Caco-2 (cell line): ENCODE results near the gene KIF26B. TPM values are rescaled to one million over a fixed set of nuclear protein-coding genes. Genes with fewer than 3 reads are reported as not detected.

Source experiments
- BruUV-seq: library from RNA; stranded (reverse); fragments of 400-500 nt; replicated peaks from 2 replicates; lab custom pipeline; 2021; lab: Mats Ljungman, UMichigan
- CTCF ChIA-PET: fragments of 300-600 bp; sonication (Branson Sonifier 250); formaldehyde crosslinking; loops from one replicate; lab custom pipeline; 2022; ENCODE audit warnings: antibody characterized with exemption; lab: Charles Lee
- POLR2A ChIA-PET: fragments of 300-600 bp; sonication (Branson Sonifier 250); formaldehyde crosslinking; loops from one replicate; lab custom pipeline; 2022; ENCODE audit warnings: antibody characterized with exemption; lab: Charles Lee
- DNase-seq, 2 experiments: peaks; one replicate each; pipeline versions ENCODE4 v3.0.0 to v3.0.0-alpha.2; 2020 to 2022
- H3K27me3 ChIP-seq: replicated peaks from 2 replicates; pipeline ENCODE4 v1.6.0; 2011; ENCODE audit warnings: low read length; ENCODE audit not compliant: control insufficient read depth, insufficient read depth
- H3K36me3 ChIP-seq: 2 replicates; pipeline ENCODE4 v1.5.1; 2011; ENCODE audit warnings: low read length; ENCODE audit not compliant: control insufficient read depth, insufficient read depth
- H3K4me1 ChIP-seq: fragments of 250-450 bp; sonication (Bioruptor Pico); 2 replicates; pipeline ENCODE4 v1.5.1; 2020; ENCODE audit warnings: mild to moderate bottlenecking
- H3K4me3 ChIP-seq: 2 replicates; pipeline ENCODE4 v1.5.1; 2011; ENCODE audit warnings: low read depth, mild to moderate bottlenecking, control low read depth, low read length
- H3K9me3 ChIP-seq: fragments of 250-450 bp; sonication (Bioruptor Pico); 2 replicates; pipeline ENCODE4 v1.5.1; 2020; ENCODE audit warnings: mild to moderate bottlenecking, moderate library complexity
- H3K27ac Mint-ChIP-seq: one replicate; pipeline ENCODE4 v1.8.0; 2022; ENCODE audit warnings: mixed read lengths; ENCODE audit not compliant: unreplicated experiment
- H3K27me3 Mint-ChIP-seq: one replicate; pipeline ENCODE4 v1.8.0; 2022; ENCODE audit warnings: mixed read lengths; ENCODE audit not compliant: insufficient read depth, unreplicated experiment
- H3K36me3 Mint-ChIP-seq: one replicate; pipeline ENCODE4 v1.8.0; 2022; ENCODE audit warnings: mild to moderate bottlenecking, mixed read lengths; ENCODE audit not compliant: insufficient read depth, unreplicated experiment
- H3K4me1 Mint-ChIP-seq: one replicate; pipeline ENCODE4 v1.8.0; 2022; ENCODE audit warnings: low read depth, mixed read lengths; ENCODE audit not compliant: unreplicated experiment
- H3K4me3 Mint-ChIP-seq: one replicate; pipeline ENCODE4 v1.8.0; 2022; ENCODE audit warnings: mild to moderate bottlenecking, moderate library complexity, mixed read lengths; ENCODE audit not compliant: unreplicated experiment
- H3K9me3 Mint-ChIP-seq: one replicate; pipeline ENCODE4 v1.8.0; 2022; ENCODE audit warnings: mixed read lengths; ENCODE audit not compliant: unreplicated experiment
- intact Hi-C: fragments of 100-400 bp; cut with micrococcal nuclease; formaldehyde crosslinking; loops from one replicate; pipeline ENCODE4 v1.10.0; 2022; ENCODE audit not compliant: unreplicated experiment
- total RNA-seq: library from RNA; stranded (reverse); gene quantifications from 2 replicates; pipeline ENCODE4 v1.2.3, GENCODE V29; 2022
- TF ChIP-seq, protein P1 (sequence below), 2 experiments: fragments of 200-600 bp in 1 of 2; IDR thresholded peaks; 1 replicate in 1 of 2; 2 replicates in 1 of 2; pipeline versions ENCODE4 v1.5.1 to v1.8.0; 2011 to 2022; ENCODE audit warnings: antibody characterized with exemption in 1 of 2, control low read depth in 1 of 2, inconsistent platforms in 1 of 2, low read depth in 1 of 2, low read length in 1 of 2, mild to moderate bottlenecking in 1 of 2, moderate library complexity in 1 of 2; ENCODE audit not compliant: insufficient read depth in 1 of 2, severe bottlenecking in 1 of 2, unreplicated experiment in 1 of 2

Gene KIF26B
- total RNA-seq, 1 experiment from 2014 or later, result 4.9 TPM

DNA sequence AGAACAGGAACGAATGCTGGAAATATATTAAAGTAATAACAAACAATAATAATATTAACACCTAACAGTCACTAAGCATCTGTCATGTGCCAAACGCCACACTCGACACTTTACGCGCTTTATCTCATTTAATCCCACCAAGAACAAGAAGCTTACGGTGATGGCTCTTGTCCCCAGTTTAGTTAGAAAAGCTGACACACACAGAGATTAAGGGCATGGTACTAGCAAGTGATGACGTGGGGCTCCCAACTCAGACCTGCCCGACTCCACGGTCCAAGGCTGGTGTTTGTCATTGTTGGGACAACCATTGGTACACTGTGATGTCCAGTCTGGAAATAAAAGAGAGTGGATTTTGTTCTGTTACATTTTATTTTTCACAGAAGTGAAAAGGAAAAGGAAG lies 41.1 kb upstream of the KIF26B start:
- peaks cover 2% of the 10 kb centered on the region for H3K4me1 Mint-ChIP-seq
- H3K4me1 ChIP-seq, result no peaks in the 10 kb centered on the region
- H3K9me3 ChIP-seq, result no peaks in the 10 kb centered on the region
- H3K27me3 ChIP-seq, result no peaks in the 10 kb centered on the region
- no peak overlapping the region for H3K4me3 ChIP-seq
- BruUV-seq, result no TSS peak
- H3K36me3 ChIP-seq, result no peaks in the 10 kb centered on the region
- no peaks in the 10 kb centered on the region for H3K9me3 Mint-ChIP-seq
- TF ChIP-seq, protein P1, sequence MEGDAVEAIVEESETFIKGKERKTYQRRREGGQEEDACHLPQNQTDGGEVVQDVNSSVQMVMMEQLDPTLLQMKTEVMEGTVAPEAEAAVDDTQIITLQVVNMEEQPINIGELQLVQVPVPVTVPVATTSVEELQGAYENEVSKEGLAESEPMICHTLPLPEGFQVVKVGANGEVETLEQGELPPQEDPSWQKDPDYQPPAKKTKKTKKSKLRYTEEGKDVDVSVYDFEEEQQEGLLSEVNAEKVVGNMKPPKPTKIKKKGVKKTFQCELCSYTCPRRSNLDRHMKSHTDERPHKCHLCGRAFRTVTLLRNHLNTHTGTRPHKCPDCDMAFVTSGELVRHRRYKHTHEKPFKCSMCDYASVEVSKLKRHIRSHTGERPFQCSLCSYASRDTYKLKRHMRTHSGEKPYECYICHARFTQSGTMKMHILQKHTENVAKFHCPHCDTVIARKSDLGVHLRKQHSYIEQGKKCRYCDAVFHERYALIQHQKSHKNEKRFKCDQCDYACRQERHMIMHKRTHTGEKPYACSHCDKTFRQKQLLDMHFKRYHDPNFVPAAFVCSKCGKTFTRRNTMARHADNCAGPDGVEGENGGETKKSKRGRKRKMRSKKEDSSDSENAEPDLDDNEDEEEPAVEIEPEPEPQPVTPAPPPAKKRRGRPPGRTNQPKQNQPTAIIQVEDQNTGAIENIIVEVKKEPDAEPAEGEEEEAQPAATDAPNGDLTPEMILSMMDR (IDR thresholded peaks at IDR 0.05; ENCODE audit: insufficient read depth in 1 of 2, low read depth in 1 of 2, low read length in 1 of 2, severe bottlenecking in 1 of 2, unreplicated experiment in 1 of 2), result no peak
- no peaks in the 10 kb centered on the region for H3K27me3 Mint-ChIP-seq
- H3K4me3 Mint-ChIP-seq, result no peak overlapping the region
- no peaks in the 10 kb centered on the region for H3K36me3 Mint-ChIP-seq
- intact Hi-C loops, result no loop called here
- ChIA-PET CTCF (no interaction called here), POLR2A (no interaction called here)
- no peak overlapping the region for H3K27ac Mint-ChIP-seq
- no peak for DNase-seq

DNA sequence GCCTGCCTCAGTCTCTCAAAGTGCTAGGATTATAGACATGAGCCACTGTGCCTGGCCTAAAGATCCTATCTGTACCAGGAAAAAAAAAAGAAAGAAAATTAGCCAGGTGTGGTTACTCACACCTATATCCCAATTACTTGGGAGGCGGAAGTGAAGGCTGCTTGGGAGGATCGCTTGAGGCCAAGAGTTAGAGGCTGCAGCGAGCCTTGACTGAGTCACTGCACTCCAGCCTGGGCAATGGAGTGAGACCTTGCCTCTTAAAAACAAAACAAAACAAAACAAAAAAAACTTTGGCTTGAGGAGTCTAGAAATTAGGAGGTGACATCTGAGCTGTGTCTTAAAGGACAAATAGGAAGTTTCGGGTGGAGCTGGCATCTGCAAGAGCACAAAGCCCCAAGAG lies 38.7 kb upstream of the KIF26B start:
- Histone ChIP-seq H3K27me3 (no peaks in the 10 kb centered on the region), H3K4me1 (no peaks in the 10 kb centered on the region), H3K4me3 (no peak overlapping the region), H3K36me3 (no peaks in the 10 kb centered on the region), H3K9me3 (no peaks in the 10 kb centered on the region)
- Mint-ChIP-seq H3K36me3 (no peaks in the 10 kb centered on the region), H3K27me3 (no peaks in the 10 kb centered on the region), H3K9me3 (no peaks in the 10 kb centered on the region), H3K27ac (no peak overlapping the region), H3K4me3 (no peak overlapping the region), H3K4me1 (no peaks in the 10 kb centered on the region)
- POLR2A ChIA-PET, result no interaction called here
- TF ChIP-seq, protein P1 (IDR thresholded peaks at IDR 0.05; ENCODE audit: insufficient read depth in 1 of 2, low read depth in 1 of 2, low read length in 1 of 2, severe bottlenecking in 1 of 2, unreplicated experiment in 1 of 2), result no peak
- CTCF ChIA-PET, result no interaction called here
- no peak for DNase-seq
- intact Hi-C loops, result no loop called here
- BruUV-seq, result no TSS peak

DNA sequence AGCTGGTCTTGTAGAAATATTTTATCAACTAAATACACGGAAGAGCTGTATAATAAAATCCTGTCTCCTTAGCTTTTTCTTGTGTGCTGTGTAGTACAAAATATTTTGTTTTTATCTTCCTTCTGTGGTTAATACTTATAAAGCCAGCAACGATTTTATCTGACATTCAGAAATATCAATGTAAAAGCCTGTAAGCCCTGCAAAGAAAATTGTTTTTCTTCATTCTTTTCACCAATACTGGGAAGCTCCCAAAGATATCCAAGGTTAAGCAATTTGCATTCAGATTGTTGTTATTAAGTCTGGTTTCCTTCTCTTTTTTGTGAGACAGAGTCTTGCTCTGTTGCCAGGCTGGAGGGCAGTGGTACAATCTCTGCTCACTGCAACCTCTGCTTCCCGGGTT lies 38.0 kb upstream of the KIF26B start:
- Mint-ChIP-seq H3K27me3 (no peaks in the 10 kb centered on the region), H3K4me1 (no peaks in the 10 kb centered on the region), H3K9me3 (no peaks in the 10 kb centered on the region), H3K4me3 (no peak overlapping the region), H3K27ac (no peak overlapping the region), H3K36me3 (no peaks in the 10 kb centered on the region)
- Histone ChIP-seq H3K4me1 (no peaks in the 10 kb centered on the region), H3K27me3 (no peaks in the 10 kb centered on the region), H3K36me3 (no peaks in the 10 kb centered on the region), H3K9me3 (no peaks in the 10 kb centered on the region), H3K4me3 (no peak overlapping the region)
- TF ChIP-seq, protein P1 (IDR thresholded peaks at IDR 0.05; ENCODE audit: insufficient read depth in 1 of 2, low read depth in 1 of 2, low read length in 1 of 2, severe bottlenecking in 1 of 2, unreplicated experiment in 1 of 2), result no peak
- POLR2A ChIA-PET, result no interaction called here
- CTCF ChIA-PET, result no interaction called here
- no peak for DNase-seq
- no TSS peak for BruUV-seq
- intact Hi-C loops, result no loop called here
